Natural killer cell (primary cell): Measurements from ENCODE around the gene FLRT2. TPM values are rescaled to one million over a fixed set of nuclear protein-coding genes. Genes with fewer than 3 reads are reported as not detected.

Experiments used
- ATAC-seq, 3 donors: fragments of 150-1000 bp in 2 of 3; fragments of 200-7000 bp in 1 of 3; cut with Tn5 transposase; 1 replicate in 1 of 3; 2 replicates in 2 of 3; pipeline ENCODE4 v1.10.0; 2021; ENCODE audit warnings: mild to moderate bottlenecking in 2 of 3, moderate library complexity in 2 of 3
- DNase-seq, 2 donors: peaks; one replicate each; pipeline versions ENCODE4 v3.0.0 to v3.0.0-alpha.2; 2013 to 2021; ENCODE audit warnings: mixed read lengths in 1 of 2
- H3K27ac ChIP-seq: one replicate; pipeline ENCODE4 v1.5.1; 2013; ENCODE audit warnings: mild to moderate bottlenecking, low read length
- H3K27me3 ChIP-seq: one replicate; pipeline ENCODE4 v1.6.1; 2013; ENCODE audit warnings: low read length; ENCODE audit not compliant: control insufficient read depth, insufficient read depth
- H3K36me3 ChIP-seq: one replicate; pipeline ENCODE4 v1.6.1; 2013; ENCODE audit warnings: low read length; ENCODE audit not compliant: control insufficient read depth, insufficient read depth
- H3K4me1 ChIP-seq: one replicate; pipeline ENCODE4 v1.6.1; 2013; ENCODE audit warnings: low read length; ENCODE audit not compliant: control insufficient read depth, insufficient read depth
- H3K4me3 ChIP-seq: one replicate; pipeline ENCODE4 v1.5.1; 2013; ENCODE audit warnings: low read length
- H3K9me3 ChIP-seq: one replicate; pipeline ENCODE4 v1.6.1; 2013; ENCODE audit warnings: low read length; ENCODE audit not compliant: control insufficient read depth, insufficient read depth
- H3K27ac Mint-ChIP-seq, 2 donors: one replicate each; pipeline ENCODE4 v1.8.0; 2022; ENCODE audit warnings: mild to moderate bottlenecking in 2 of 2, mixed read lengths in 2 of 2, moderate library complexity in 1 of 2
- H3K27me3 Mint-ChIP-seq, 2 donors: one replicate each; pipeline ENCODE4 v1.8.0; 2022; ENCODE audit warnings: low read depth in 2 of 2, mixed read lengths in 2 of 2
- H3K36me3 Mint-ChIP-seq: one replicate; pipeline ENCODE4 v1.8.0; 2022; ENCODE audit warnings: mixed read lengths
- H3K4me1 Mint-ChIP-seq, 2 donors: one replicate each; pipeline ENCODE4 v1.8.0; 2022; ENCODE audit warnings: mixed read lengths in 2 of 2
- H3K4me3 Mint-ChIP-seq: one replicate; pipeline ENCODE4 v1.8.0; 2022; ENCODE audit warnings: mild to moderate bottlenecking, moderate library complexity, mixed read lengths
- H3K9me3 Mint-ChIP-seq, 2 donors: one replicate each; pipeline ENCODE4 v1.8.0; 2022; ENCODE audit warnings: mixed read lengths in 2 of 2
- WGBS: methylation state at CpG from one replicate; pipeline ENCODE4 v1.1.7; 2013; ENCODE audit warnings: missing lambda C conversion rate; ENCODE audit not compliant: insufficient coverage; 5-methylcytosine and 5-hydroxymethylcytosine counted together
- intact Hi-C: fragments of 100-400 bp; cut with micrococcal nuclease; formaldehyde crosslinking; loops from one replicate; pipeline ENCODE4 v1.14.2; 2022
- total RNA-seq, 4 donors: library from RNA; stranded (reverse); fragments of 120-200 nt in 1 of 4; gene quantifications; one replicate each; pipeline versions ENCODE4 v1.2.3 to v1.2.4, GENCODE V29; 2013 to 2022
- TF ChIP-seq, protein P1 (sequence below): fragments of 200-600 bp; IDR thresholded peaks from one replicate; pipeline ENCODE4 v1.8.0; 2022; ENCODE audit warnings: antibody characterized with exemption

The FLRT2 gene
- total RNA-seq, 3 donors from 2014 or later (not counting 1 experiment from before 2014, with no cell fraction given) = not detected

GRCh38 chr14:85573406-85573805 lies 43.5 kb downstream of the FLRT2 start:
- Histone ChIP-seq H3K27ac (no peak overlapping the region), H3K36me3 (no peaks in the 10 kb centered on the region), H3K4me1 (no peaks in the 10 kb centered on the region), H3K4me3 (no peak overlapping the region), H3K9me3 (no peaks in the 10 kb centered on the region), H3K27me3 (no peaks in the 10 kb centered on the region)
- Mint-ChIP-seq H3K4me3 (no peak overlapping the region), H3K27me3 (no peaks in the 10 kb centered on the region), H3K9me3 (no peaks in the 10 kb centered on the region), H3K36me3 (no peaks in the 10 kb centered on the region), H3K27ac (no peak overlapping the region), H3K4me1 (no peaks in the 10 kb centered on the region)
- 89% methylated on average over 3 of the region's 4 CpGs for WGBS
- ATAC-seq (no peak), DNase-seq (no peak)
- intact Hi-C loops = no loop called here
- TF ChIP-seq, protein P1, sequence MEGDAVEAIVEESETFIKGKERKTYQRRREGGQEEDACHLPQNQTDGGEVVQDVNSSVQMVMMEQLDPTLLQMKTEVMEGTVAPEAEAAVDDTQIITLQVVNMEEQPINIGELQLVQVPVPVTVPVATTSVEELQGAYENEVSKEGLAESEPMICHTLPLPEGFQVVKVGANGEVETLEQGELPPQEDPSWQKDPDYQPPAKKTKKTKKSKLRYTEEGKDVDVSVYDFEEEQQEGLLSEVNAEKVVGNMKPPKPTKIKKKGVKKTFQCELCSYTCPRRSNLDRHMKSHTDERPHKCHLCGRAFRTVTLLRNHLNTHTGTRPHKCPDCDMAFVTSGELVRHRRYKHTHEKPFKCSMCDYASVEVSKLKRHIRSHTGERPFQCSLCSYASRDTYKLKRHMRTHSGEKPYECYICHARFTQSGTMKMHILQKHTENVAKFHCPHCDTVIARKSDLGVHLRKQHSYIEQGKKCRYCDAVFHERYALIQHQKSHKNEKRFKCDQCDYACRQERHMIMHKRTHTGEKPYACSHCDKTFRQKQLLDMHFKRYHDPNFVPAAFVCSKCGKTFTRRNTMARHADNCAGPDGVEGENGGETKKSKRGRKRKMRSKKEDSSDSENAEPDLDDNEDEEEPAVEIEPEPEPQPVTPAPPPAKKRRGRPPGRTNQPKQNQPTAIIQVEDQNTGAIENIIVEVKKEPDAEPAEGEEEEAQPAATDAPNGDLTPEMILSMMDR = no peak

DNA sequence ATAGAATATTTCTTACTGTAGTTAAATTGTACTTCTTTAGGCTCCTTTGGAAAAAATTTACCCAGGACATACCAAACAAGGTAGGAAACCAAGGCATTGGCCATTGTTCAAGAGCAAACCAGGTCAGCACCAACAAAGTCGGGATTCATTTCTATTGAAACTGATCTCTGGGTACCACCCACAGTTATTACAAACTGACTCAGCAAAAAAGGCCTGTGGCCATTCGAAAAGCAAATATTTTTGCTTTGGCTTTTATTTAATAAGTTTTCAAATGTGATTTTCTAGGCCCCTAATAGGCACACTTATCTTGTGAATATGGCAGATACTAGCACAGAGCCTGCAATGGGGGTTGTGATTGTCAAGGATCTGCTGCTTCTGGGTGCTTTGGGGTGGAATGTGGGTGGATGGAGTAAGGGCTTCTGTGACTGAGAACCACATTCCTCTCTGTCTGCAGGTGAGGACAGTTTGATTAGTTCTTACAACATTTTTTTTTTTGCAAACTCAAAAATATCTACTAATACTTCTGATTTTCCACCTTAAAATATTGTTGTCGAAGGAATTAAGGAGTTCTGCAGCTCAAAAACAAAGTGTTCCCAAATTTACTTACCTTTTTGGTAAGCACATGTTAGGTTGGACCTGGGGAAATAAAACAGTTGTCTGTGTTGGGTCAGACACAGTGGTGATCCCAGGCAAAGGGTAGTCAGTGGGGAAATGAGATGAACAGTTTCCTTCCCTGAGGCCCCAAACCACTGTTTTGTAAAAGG lies 45.1 kb downstream of the FLRT2 start:
- DNase-seq = no peak
- no peak for ATAC-seq
- H3K27ac Mint-ChIP-seq = no peak overlapping the region
- intact Hi-C loops = no loop called here
- H3K27me3 ChIP-seq = no peaks in the 10 kb centered on the region
- no peaks in the 10 kb centered on the region for H3K4me1 Mint-ChIP-seq
- TF ChIP-seq, protein P1 = no peak
- H3K36me3 ChIP-seq = no peaks in the 10 kb centered on the region
- no peaks in the 10 kb centered on the region for H3K27me3 Mint-ChIP-seq
- no peak overlapping the region for H3K27ac ChIP-seq
- H3K4me1 ChIP-seq = no peaks in the 10 kb centered on the region
- 69% methylated on average over 3 of the region's 3 CpGs for WGBS
- H3K4me3 ChIP-seq = no peak overlapping the region
- no peak overlapping the region for H3K4me3 Mint-ChIP-seq
- H3K9me3 Mint-ChIP-seq = no peaks in the 10 kb centered on the region
- H3K9me3 ChIP-seq = no peaks in the 10 kb centered on the region
- H3K36me3 Mint-ChIP-seq = no peaks in the 10 kb centered on the region

- H3K9me3 Mint-ChIP-seq = no peaks in the 10 kb centered on the region
- Histone ChIP-seq H3K36me3 (no peaks in the 10 kb centered on the region), H3K27ac (no peak overlapping the region), H3K9me3 (no peaks in the 10 kb centered on the region), H3K27me3 (no peaks in the 10 kb centered on the region), H3K4me1 (no peaks in the 10 kb centered on the region), H3K4me3 (no peak overlapping the region)
- no peaks in the 10 kb centered on the region for H3K36me3 Mint-ChIP-seq
- H3K27ac Mint-ChIP-seq = no peak overlapping the region
- WGBS = no CpG with 5 or more reads among the region's 1 CpG
- DNase-seq (no peak), ATAC-seq (no peak)
- H3K4me1 Mint-ChIP-seq = no peaks in the 10 kb centered on the region
- intact Hi-C loops = no loop called here
- no peaks in the 10 kb centered on the region for H3K27me3 Mint-ChIP-seq
- TF ChIP-seq, protein P1 = no peak
- H3K4me3 Mint-ChIP-seq = no peak overlapping the region
These were observed 45.6 kb downstream of the FLRT2 start for GRCh38 chr14:85575617-85575898.

- intact Hi-C loops = no loop called here
- Histone ChIP-seq H3K27me3 (no peaks in the 10 kb centered on the region), H3K4me1 (no peaks in the 10 kb centered on the region), H3K9me3 (no peaks in the 10 kb centered on the region), H3K36me3 (no peaks in the 10 kb centered on the region), H3K27ac (no peak overlapping the region), H3K4me3 (no peak overlapping the region)
- Mint-ChIP-seq H3K4me1 (no peaks in the 10 kb centered on the region), H3K27me3 (no peaks in the 10 kb centered on the region), H3K9me3 (no peaks in the 10 kb centered on the region), H3K36me3 (no peaks in the 10 kb centered on the region), H3K4me3 (no peak overlapping the region), H3K27ac (no peak overlapping the region)
- TF ChIP-seq, protein P1 = no peak
- DNase-seq (no peak), ATAC-seq (no peak)
- 81% methylated on average over 3 of the region's 3 CpGs for WGBS
These were observed 46.3 kb downstream of the FLRT2 start for GRCh38 chr14:85576218-85576617.
